PFSK-1 (cell line): ENCODE data around the gene GOLGA6A.

ENCODE experiments used
- FOXP2 ChIP-seq: optimal IDR thresholded peaks from 2 replicates; pipeline ENCODE3; 2011; ENCODE audit warnings: borderline replicate concordance, control low read depth, inconsistent platforms; ENCODE audit not compliant: insufficient read depth; ENCODE audit errors: extremely low read length, extremely low read depth
- POLR2AphosphoS5 ChIP-seq: IDR thresholded peaks from 2 replicates; pipeline ENCODE4 v1.6.1; 2012; ENCODE audit warnings: low read depth, mild to moderate bottlenecking, control low read depth, low read length, moderate library complexity
- SIN3A ChIP-seq: IDR thresholded peaks from 2 replicates; pipeline ENCODE4 v1.6.1; 2012; ENCODE audit warnings: mild to moderate bottlenecking, low read length, moderate library complexity, borderline replicate concordance; ENCODE audit not compliant: insufficient read depth
- TAF1 ChIP-seq: IDR thresholded peaks from 2 replicates; pipeline ENCODE4 v1.6.1; 2012; ENCODE audit warnings: low read length, control low read depth, borderline replicate concordance; ENCODE audit not compliant: insufficient read depth
- TF ChIP-seq, protein P1 (sequence below), 2 experiments: IDR thresholded peaks; 2 replicates each; pipeline versions ENCODE4 v1.6.1 to v1.8.0; 2011 to 2012; ENCODE audit warnings: low read depth in 2 of 2, low read length in 2 of 2, control low read depth in 1 of 2, inconsistent platforms in 1 of 2, mild to moderate bottlenecking in 1 of 2, moderate library complexity in 1 of 2; ENCODE audit not compliant: insufficient read depth in 1 of 2

The GOLGA6A gene

GRCh38 chr15:74062671-74063070 lies 19.7 kb downstream of the GOLGA6A start:
- TF ChIP-seq, protein P1, sequence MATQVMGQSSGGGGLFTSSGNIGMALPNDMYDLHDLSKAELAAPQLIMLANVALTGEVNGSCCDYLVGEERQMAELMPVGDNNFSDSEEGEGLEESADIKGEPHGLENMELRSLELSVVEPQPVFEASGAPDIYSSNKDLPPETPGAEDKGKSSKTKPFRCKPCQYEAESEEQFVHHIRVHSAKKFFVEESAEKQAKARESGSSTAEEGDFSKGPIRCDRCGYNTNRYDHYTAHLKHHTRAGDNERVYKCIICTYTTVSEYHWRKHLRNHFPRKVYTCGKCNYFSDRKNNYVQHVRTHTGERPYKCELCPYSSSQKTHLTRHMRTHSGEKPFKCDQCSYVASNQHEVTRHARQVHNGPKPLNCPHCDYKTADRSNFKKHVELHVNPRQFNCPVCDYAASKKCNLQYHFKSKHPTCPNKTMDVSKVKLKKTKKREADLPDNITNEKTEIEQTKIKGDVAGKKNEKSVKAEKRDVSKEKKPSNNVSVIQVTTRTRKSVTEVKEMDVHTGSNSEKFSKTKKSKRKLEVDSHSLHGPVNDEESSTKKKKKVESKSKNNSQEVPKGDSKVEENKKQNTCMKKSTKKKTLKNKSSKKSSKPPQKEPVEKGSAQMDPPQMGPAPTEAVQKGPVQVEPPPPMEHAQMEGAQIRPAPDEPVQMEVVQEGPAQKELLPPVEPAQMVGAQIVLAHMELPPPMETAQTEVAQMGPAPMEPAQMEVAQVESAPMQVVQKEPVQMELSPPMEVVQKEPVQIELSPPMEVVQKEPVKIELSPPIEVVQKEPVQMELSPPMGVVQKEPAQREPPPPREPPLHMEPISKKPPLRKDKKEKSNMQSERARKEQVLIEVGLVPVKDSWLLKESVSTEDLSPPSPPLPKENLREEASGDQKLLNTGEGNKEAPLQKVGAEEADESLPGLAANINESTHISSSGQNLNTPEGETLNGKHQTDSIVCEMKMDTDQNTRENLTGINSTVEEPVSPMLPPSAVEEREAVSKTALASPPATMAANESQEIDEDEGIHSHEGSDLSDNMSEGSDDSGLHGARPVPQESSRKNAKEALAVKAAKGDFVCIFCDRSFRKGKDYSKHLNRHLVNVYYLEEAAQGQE (IDR thresholded peaks at IDR 0.05; ENCODE audit: insufficient read depth in 1 of 2, low read depth in 2 of 2, low read length in 2 of 2) = no peak
- TF ChIP-seq SIN3A = no peak
- TF ChIP-seq POLR2AphosphoS5 = no peak
- no peak for TF ChIP-seq TAF1
- no peak for TF ChIP-seq FOXP2

DNA sequence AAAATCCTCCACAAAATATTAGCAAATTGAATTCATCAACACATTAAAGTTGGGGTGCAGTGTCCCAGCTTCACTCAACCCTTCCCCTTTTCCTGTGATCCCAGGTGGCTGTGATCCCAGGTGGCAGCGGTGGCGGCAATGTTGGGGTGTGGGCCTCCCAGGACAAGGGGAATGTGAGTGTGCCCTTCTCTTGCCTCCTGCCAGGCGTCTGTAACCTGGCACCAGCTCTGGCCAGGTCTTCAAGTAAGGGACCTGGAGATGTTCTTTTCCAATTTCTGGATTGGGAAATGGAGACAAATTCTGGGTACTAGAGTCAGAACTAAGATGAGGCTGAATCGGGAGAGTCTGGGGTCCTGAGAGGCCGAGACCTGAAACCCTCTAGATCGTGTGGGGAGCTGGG lies 20.1 kb downstream of the GOLGA6A start:
- TF ChIP-seq, protein P1 (IDR thresholded peaks at IDR 0.05; ENCODE audit: insufficient read depth in 1 of 2, low read depth in 2 of 2, low read length in 2 of 2) = no peak
- TF ChIP-seq SIN3A (no peak), POLR2AphosphoS5 (no peak)

GRCh38 chr15:74060251-74060650 lies 22.1 kb downstream of the GOLGA6A start:
- TF ChIP-seq TAF1 = no peak
- TF ChIP-seq, protein P1 (IDR thresholded peaks at IDR 0.05; ENCODE audit: insufficient read depth in 1 of 2, low read depth in 2 of 2, low read length in 2 of 2) = no peak
- TF ChIP-seq POLR2AphosphoS5 = no peak
- no peak for TF ChIP-seq SIN3A
- no peak for TF ChIP-seq FOXP2

- TF ChIP-seq POLR2AphosphoS5 (no peak), TAF1 (no peak), FOXP2 (no peak), SIN3A (no peak)
- TF ChIP-seq, protein P1 (IDR thresholded peaks at IDR 0.05; ENCODE audit: insufficient read depth in 1 of 2, low read depth in 2 of 2, low read length in 2 of 2) = no peak
Observed at GRCh38 chr15:74055804-74056203, 26.5 kb downstream of the GOLGA6A start.

GRCh38 chr15:74053941-74054529 lies 28.3 kb downstream of the GOLGA6A start:
- TF ChIP-seq FOXP2 (peak; percentile 33), POLR2AphosphoS5 (no peak), SIN3A (no peak), TAF1 (no peak)
- TF ChIP-seq, protein P1 (IDR thresholded peaks at IDR 0.05; ENCODE audit: insufficient read depth in 1 of 2, low read depth in 2 of 2, low read length in 2 of 2) = no peak
